HCT116 (cell line): ENCODE measurements around the gene SNAI1. TPM values are rescaled to one million over a fixed set of nuclear protein-coding genes. Genes with fewer than 3 reads are reported as not detected.

Experiments
- ATAC-seq: fragments of 200-7000 bp; cut with Tn5 transposase; 2 replicates; pipeline ENCODE4 v1.9.1; 2020; ENCODE audit warnings: mild to moderate bottlenecking, moderate library complexity
- BruUV-seq: library from RNA; stranded (reverse); fragments of 400-500 nt; replicated peaks from 2 replicates; lab custom pipeline; 2021; lab: Mats Ljungman, UMichigan
- CTCF ChIA-PET: fragments of 300-600 bp; sonication (Branson Sonifier 250); formaldehyde crosslinking; loops from one replicate; lab custom pipeline; 2021; ENCODE audit warnings: antibody characterized with exemption; lab: Charles Lee
- POLR2A ChIA-PET: fragments of 300-600, 350-600 bp; sonication (Branson Sonifier 250); formaldehyde crosslinking; loops from one replicate; lab custom pipeline; 2021; ENCODE audit warnings: antibody characterized with exemption; lab: Charles Lee
- RAD21 ChIA-PET, 2 experiments: fragments of 300-600 bp; sonication (Branson Sonifier 250); formaldehyde crosslinking; loops; one replicate each; lab custom pipeline; 2023; ENCODE audit warnings: low total read pairs in 2 of 2; ENCODE audit not compliant: uncharacterized antibody in 2 of 2, unreplicated experiment in 2 of 2, low non-redundant PET in 1 of 2; lab: Charles Lee
- DNase-seq: peaks from one replicate; pipeline ENCODE4 v3.0.0-alpha.2; 2010; ENCODE audit warnings: low read depth, low spot score
- H2AFZ ChIP-seq: fragments of 200-600 bp; shearing (Covaris generic), sonication (generic); 2 replicates; pipeline ENCODE4 v1.6.1; 2017; ENCODE audit warnings: low read depth, mixed run types, mixed read lengths, antibody characterized with exemption, low read length; ENCODE audit not compliant: poor library complexity, severe bottlenecking
- H3K27ac ChIP-seq: 2 replicates; pipeline ENCODE4 v1.5.1; 2012; ENCODE audit warnings: low read depth, low read length
- H3K27me3 ChIP-seq: fragments of 200-600 bp; sonication (generic); 2 replicates; pipeline ENCODE4 v1.6.1; 2016; ENCODE audit warnings: mixed run types, low read length, mixed read lengths; ENCODE audit not compliant: insufficient read depth
- H3K36me3 ChIP-seq, 2 experiments: fragments of 200-500 bp in 1 of 2; fragments of 200-600 bp in 1 of 2; sonication (Bioruptor generic) in 1 of 2; sonication (generic) in 1 of 2; 2 replicates each; pipeline versions ENCODE4 v1.5.1 to v1.6.1; 2014 to 2016; ENCODE audit warnings: low read length in 2 of 2, inconsistent platforms in 1 of 2, mixed read lengths in 1 of 2, mixed run types in 1 of 2; ENCODE audit not compliant: insufficient read depth in 2 of 2, control insufficient read depth in 1 of 2
- H3K4me1 ChIP-seq, 2 experiments: fragments of 200-600 bp in 1 of 2; sonication (generic) in 1 of 2; 2 replicates each; pipeline versions ENCODE4 v1.5.1 to v1.6.1; 2012 to 2017; ENCODE audit warnings: low read length in 2 of 2, inconsistent platforms in 1 of 2, mild to moderate bottlenecking in 1 of 2, mixed read lengths in 1 of 2, mixed run types in 1 of 2, moderate library complexity in 1 of 2; ENCODE audit not compliant: insufficient read depth in 2 of 2, control insufficient read depth in 1 of 2
- H3K4me2 ChIP-seq: fragments of 200-600 bp; sonication (generic); 2 replicates; pipeline ENCODE4 v1.6.1; 2017; ENCODE audit warnings: mixed run types, low read length, mixed read lengths
- H3K4me3 ChIP-seq, 2 experiments: fragments of 200-600 bp in 1 of 2; sonication (generic) in 1 of 2; replicated peaks in 1 of 2; 2 replicates each; pipeline ENCODE4 v1.5.1; 2011 to 2016; ENCODE audit warnings: low read length in 2 of 2, control low read depth in 1 of 2, low read depth in 1 of 2, mild to moderate bottlenecking in 1 of 2, mixed read lengths in 1 of 2, mixed run types in 1 of 2
- H3K79me2 ChIP-seq: fragments of 200-600 bp; sonication (generic); 2 replicates; pipeline ENCODE4 v1.6.1; 2017; ENCODE audit warnings: mild to moderate bottlenecking, mixed run types, low read length, moderate library complexity, mixed read lengths; ENCODE audit not compliant: insufficient read depth
- H3K9ac ChIP-seq: fragments of 200-600 bp; sonication (generic); 2 replicates; pipeline ENCODE4 v1.6.1; 2016; ENCODE audit warnings: low read length, mixed read lengths
- H3K9me2 ChIP-seq: fragments of 200-600 bp; sonication (generic), shearing (Covaris generic); 2 replicates; pipeline ENCODE4 v1.6.1; 2017; ENCODE audit warnings: mixed run types, mild to moderate bottlenecking, moderate library complexity; ENCODE audit not compliant: insufficient read depth
- H3K9me3 ChIP-seq, 2 experiments: fragments of 200-500 bp in 1 of 2; fragments of 200-600 bp in 1 of 2; sonication (Bioruptor generic) in 1 of 2; sonication (generic) in 1 of 2; 2 replicates each; pipeline ENCODE4 v1.6.1; 2014 to 2017; ENCODE audit warnings: low read length in 2 of 2, mixed read lengths in 2 of 2, inconsistent platforms in 1 of 2, low read depth in 1 of 2, mild to moderate bottlenecking in 1 of 2, mixed run types in 1 of 2, moderate library complexity in 1 of 2; ENCODE audit not compliant: control insufficient read depth in 1 of 2, insufficient read depth in 1 of 2
- H4K20me1 ChIP-seq: fragments of 200-600 bp; sonication (generic), shearing (Covaris generic); 2 replicates; pipeline ENCODE4 v1.6.1; 2017; ENCODE audit warnings: mixed run types, mild to moderate bottlenecking, moderate library complexity; ENCODE audit not compliant: insufficient read depth
- CBX3 ChIP-seq: IDR thresholded peaks from 2 replicates; pipeline ENCODE4 v1.6.1; 2012; ENCODE audit warnings: low read depth
- CEBPB ChIP-seq: IDR thresholded peaks from 2 replicates; pipeline ENCODE4 v1.6.1; 2012; ENCODE audit warnings: low read depth
- EGR1 ChIP-seq: IDR thresholded peaks from 2 replicates; pipeline ENCODE4 v1.6.1; 2012; ENCODE audit warnings: low read depth
- ELF1 ChIP-seq: IDR thresholded peaks from 2 replicates; pipeline ENCODE4 v1.6.1; 2012; ENCODE audit warnings: low read depth, borderline replicate concordance
- EZH2 ChIP-seq: fragments of 200-600 bp; sonication (generic); IDR thresholded peaks from 2 replicates; pipeline ENCODE4 v1.6.1; 2017; ENCODE audit warnings: antibody characterized with exemption, mixed run types
- FOSL1 ChIP-seq: IDR thresholded peaks from 2 replicates; pipeline ENCODE4 v1.6.1; 2012; ENCODE audit warnings: low read depth
- JUND ChIP-seq: IDR thresholded peaks from 2 replicates; pipeline ENCODE4 v1.6.1; 2012
- POLR2A ChIP-seq: IDR thresholded peaks from 2 replicates; pipeline ENCODE4 v1.7.0; 2011; ENCODE audit warnings: borderline replicate concordance; ENCODE audit not compliant: insufficient read depth, insufficient read length; ENCODE audit errors: extremely low read depth
- POLR2AphosphoS5 ChIP-seq: IDR thresholded peaks from 2 replicates; pipeline ENCODE4 v1.6.1; 2011; ENCODE audit warnings: mild to moderate bottlenecking, low read depth, low read length, moderate library complexity
- RAD21 ChIP-seq: IDR thresholded peaks from 2 replicates; pipeline ENCODE4 v1.6.1; 2012; ENCODE audit warnings: low read depth, mild to moderate bottlenecking
- SIN3A ChIP-seq: IDR thresholded peaks from 2 replicates; pipeline ENCODE4 v1.6.1; 2012; ENCODE audit warnings: low read depth
- SP1 ChIP-seq: IDR thresholded peaks from 2 replicates; pipeline ENCODE4 v1.6.1; 2012; ENCODE audit warnings: low read depth
- SRF ChIP-seq: IDR thresholded peaks from 2 replicates; pipeline ENCODE4 v1.6.1; 2012; ENCODE audit warnings: low read depth
- TCF7L2 ChIP-seq: IDR thresholded peaks from 2 replicates; pipeline ENCODE4 v1.7.0; 2011; ENCODE audit warnings: borderline replicate concordance, inconsistent platforms; ENCODE audit not compliant: insufficient read depth, insufficient read length; ENCODE audit errors: extremely low read depth
- YY1 ChIP-seq: IDR thresholded peaks from 2 replicates; pipeline ENCODE4 v1.6.1; 2011; ENCODE audit warnings: low read length, low read depth, moderate library complexity, mild to moderate bottlenecking; ENCODE audit not compliant: insufficient replicate concordance; ENCODE audit errors: extremely low read depth
- ZNF274 ChIP-seq: fragments of 200-500 bp; sonication (Bioruptor generic); IDR thresholded peaks from 2 replicates; pipeline ENCODE4 v1.6.1; 2014; ENCODE audit warnings: mild to moderate bottlenecking, low read depth, low read length, inconsistent platforms
- intact Hi-C: fragments of 100-400 bp; cut with micrococcal nuclease; formaldehyde crosslinking; loops from 2 replicates; pipeline ENCODE4 v1.10.0; 2022
- total RNA-seq: library from RNA; stranded (reverse); gene quantifications from one replicate; pipeline ENCODE4 v1.2.1, GENCODE V29; 2021; ENCODE audit not compliant: unreplicated experiment
- TF ChIP-seq, protein P1 (sequence below): IDR thresholded peaks from 2 replicates; pipeline ENCODE4 v1.6.1; 2012; ENCODE audit warnings: low read depth
- TF ChIP-seq, protein P2 (sequence below): IDR thresholded peaks from 2 replicates; pipeline ENCODE4 v1.6.1; 2011; ENCODE audit warnings: mild to moderate bottlenecking, low read length, moderate library complexity; ENCODE audit not compliant: insufficient replicate concordance; ENCODE audit errors: extremely low read depth
- TF ChIP-seq, protein P3 (sequence below), 3 experiments: fragments of 200-600 bp in 1 of 3; sonication (generic) in 1 of 3; IDR thresholded peaks in 2 of 3; conservative IDR thresholded peaks in 1 of 3; 2 replicates each; pipeline ENCODE4 v1.5.1; 2012 to 2017; ENCODE audit warnings: low read depth in 2 of 3, low read length in 2 of 3, antibody characterized with exemption in 1 of 3, borderline replicate concordance in 1 of 3, control low read depth in 1 of 3, mild to moderate bottlenecking in 1 of 3, mixed read lengths in 1 of 3, mixed run types in 1 of 3, moderate library complexity in 1 of 3; ENCODE audit not compliant: insufficient read depth in 1 of 3
- TF ChIP-seq, protein P4 (sequence below): IDR thresholded peaks from 2 replicates; pipeline ENCODE4 v1.6.1; 2012

The SNAI1 gene
- total RNA-seq, 1 experiment from 2014 or later = 13.4 TPM

DNA sequence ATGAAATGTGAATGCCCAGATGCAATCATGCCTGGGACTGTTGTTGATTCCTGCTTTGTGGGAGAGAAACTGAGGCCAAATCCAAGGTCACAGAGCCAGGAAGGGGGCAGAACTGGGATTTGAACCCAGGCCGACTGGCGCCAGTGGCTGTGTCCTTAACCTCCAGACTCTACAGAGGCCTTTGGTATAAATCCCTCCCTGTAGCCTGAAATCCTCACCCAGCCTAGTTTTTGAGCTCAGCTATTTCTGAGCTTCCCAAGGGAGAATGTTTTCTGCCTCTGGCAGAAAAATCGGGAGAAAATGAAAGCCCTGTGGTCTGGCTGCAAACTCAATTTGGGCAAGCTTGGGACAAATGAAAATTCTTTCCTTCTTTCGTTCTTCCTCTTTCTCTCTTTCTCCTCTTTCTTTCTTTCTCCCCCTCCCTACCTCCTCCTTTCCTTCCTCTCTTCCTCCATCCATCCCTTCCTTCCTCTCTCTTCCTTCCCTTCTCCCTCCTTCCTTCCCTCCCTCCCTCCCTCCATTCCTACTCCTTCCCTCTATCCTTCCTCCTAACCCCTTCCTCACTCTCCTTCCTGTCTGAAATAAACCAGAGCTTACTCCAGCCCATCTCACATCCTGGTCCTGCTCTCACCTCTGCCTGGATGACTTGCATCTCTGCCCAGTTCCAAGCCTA, 34.9 kb downstream of the SNAI1 start:
- Histone ChIP-seq H3K36me3 (no peaks in the 10 kb centered on the region), H3K4me3 (no peak overlapping the region), H3K27me3 (no peaks in the 10 kb centered on the region), H3K9ac (no peak overlapping the region), H4K20me1 (no peaks in the 10 kb centered on the region), H3K79me2 (no peaks in the 10 kb centered on the region), H3K9me3 (no peaks in the 10 kb centered on the region), H3K27ac (no peak overlapping the region), H3K4me2 (no peak overlapping the region), H2AFZ (no peak overlapping the region), H3K9me2 (no peaks in the 10 kb centered on the region), H3K4me1 (peaks cover 0 to 12% of the 10 kb centered on the region in 2 experiments; a peak in 2 of 4 replicates)
- ATAC-seq (no peak), DNase-seq (no peak)
- no TSS peak for BruUV-seq
- TF ChIP-seq JUND = no peak
- no peak for TF ChIP-seq FOSL1
- TF ChIP-seq POLR2A = no peak
- TF ChIP-seq, protein P1, sequence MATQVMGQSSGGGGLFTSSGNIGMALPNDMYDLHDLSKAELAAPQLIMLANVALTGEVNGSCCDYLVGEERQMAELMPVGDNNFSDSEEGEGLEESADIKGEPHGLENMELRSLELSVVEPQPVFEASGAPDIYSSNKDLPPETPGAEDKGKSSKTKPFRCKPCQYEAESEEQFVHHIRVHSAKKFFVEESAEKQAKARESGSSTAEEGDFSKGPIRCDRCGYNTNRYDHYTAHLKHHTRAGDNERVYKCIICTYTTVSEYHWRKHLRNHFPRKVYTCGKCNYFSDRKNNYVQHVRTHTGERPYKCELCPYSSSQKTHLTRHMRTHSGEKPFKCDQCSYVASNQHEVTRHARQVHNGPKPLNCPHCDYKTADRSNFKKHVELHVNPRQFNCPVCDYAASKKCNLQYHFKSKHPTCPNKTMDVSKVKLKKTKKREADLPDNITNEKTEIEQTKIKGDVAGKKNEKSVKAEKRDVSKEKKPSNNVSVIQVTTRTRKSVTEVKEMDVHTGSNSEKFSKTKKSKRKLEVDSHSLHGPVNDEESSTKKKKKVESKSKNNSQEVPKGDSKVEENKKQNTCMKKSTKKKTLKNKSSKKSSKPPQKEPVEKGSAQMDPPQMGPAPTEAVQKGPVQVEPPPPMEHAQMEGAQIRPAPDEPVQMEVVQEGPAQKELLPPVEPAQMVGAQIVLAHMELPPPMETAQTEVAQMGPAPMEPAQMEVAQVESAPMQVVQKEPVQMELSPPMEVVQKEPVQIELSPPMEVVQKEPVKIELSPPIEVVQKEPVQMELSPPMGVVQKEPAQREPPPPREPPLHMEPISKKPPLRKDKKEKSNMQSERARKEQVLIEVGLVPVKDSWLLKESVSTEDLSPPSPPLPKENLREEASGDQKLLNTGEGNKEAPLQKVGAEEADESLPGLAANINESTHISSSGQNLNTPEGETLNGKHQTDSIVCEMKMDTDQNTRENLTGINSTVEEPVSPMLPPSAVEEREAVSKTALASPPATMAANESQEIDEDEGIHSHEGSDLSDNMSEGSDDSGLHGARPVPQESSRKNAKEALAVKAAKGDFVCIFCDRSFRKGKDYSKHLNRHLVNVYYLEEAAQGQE = no peak
- TF ChIP-seq RAD21 = no peak
- no peak for TF ChIP-seq POLR2AphosphoS5
- TF ChIP-seq, protein P2, sequence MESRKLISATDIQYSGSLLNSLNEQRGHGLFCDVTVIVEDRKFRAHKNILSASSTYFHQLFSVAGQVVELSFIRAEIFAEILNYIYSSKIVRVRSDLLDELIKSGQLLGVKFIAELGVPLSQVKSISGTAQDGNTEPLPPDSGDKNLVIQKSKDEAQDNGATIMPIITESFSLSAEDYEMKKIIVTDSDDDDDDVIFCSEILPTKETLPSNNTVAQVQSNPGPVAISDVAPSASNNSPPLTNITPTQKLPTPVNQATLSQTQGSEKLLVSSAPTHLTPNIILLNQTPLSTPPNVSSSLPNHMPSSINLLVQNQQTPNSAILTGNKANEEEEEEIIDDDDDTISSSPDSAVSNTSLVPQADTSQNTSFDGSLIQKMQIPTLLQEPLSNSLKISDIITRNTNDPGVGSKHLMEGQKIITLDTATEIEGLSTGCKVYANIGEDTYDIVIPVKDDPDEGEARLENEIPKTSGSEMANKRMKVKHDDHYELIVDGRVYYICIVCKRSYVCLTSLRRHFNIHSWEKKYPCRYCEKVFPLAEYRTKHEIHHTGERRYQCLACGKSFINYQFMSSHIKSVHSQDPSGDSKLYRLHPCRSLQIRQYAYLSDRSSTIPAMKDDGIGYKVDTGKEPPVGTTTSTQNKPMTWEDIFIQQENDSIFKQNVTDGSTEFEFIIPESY = no peak
- no peak for TF ChIP-seq TCF7L2
- no peak for TF ChIP-seq YY1
- no peak for TF ChIP-seq ELF1
- TF ChIP-seq CEBPB = no peak
- no peak for TF ChIP-seq SRF
- TF ChIP-seq, protein P3, sequence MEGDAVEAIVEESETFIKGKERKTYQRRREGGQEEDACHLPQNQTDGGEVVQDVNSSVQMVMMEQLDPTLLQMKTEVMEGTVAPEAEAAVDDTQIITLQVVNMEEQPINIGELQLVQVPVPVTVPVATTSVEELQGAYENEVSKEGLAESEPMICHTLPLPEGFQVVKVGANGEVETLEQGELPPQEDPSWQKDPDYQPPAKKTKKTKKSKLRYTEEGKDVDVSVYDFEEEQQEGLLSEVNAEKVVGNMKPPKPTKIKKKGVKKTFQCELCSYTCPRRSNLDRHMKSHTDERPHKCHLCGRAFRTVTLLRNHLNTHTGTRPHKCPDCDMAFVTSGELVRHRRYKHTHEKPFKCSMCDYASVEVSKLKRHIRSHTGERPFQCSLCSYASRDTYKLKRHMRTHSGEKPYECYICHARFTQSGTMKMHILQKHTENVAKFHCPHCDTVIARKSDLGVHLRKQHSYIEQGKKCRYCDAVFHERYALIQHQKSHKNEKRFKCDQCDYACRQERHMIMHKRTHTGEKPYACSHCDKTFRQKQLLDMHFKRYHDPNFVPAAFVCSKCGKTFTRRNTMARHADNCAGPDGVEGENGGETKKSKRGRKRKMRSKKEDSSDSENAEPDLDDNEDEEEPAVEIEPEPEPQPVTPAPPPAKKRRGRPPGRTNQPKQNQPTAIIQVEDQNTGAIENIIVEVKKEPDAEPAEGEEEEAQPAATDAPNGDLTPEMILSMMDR (IDR thresholded peaks at IDR 0.05 in 2 of 3, conservative IDR thresholded peaks at IDR 0.05 in 1 of 3; ENCODE audit: borderline replicate concordance in 1 of 3, insufficient read depth in 1 of 3, low read depth in 2 of 3, low read length in 2 of 3) = no peak
- no peak for TF ChIP-seq EGR1
- TF ChIP-seq EZH2 = no peak
- TF ChIP-seq SIN3A = no peak
- TF ChIP-seq CBX3 = no peak
- TF ChIP-seq SP1 = no peak
- TF ChIP-seq ZNF274 = no peak
- TF ChIP-seq, protein P4, sequence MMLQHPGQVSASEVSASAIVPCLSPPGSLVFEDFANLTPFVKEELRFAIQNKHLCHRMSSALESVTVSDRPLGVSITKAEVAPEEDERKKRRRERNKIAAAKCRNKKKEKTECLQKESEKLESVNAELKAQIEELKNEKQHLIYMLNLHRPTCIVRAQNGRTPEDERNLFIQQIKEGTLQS = no peak
- CTCF ChIA-PET = no interaction called here
- POLR2A ChIA-PET = interaction anchor here (0.6 kb wide), 1 partner anchor 10 kb away, joined by 4 read pairs; no protein-coding TSS in a partner anchor
- intact Hi-C loops = no loop called here
- RAD21 ChIA-PET = no interaction called here
